Suprapubic skin (tissue), 4 donors: Measurements from ENCODE around the gene APLNR. TPM values are rescaled to one million over a fixed set of nuclear protein-coding genes. Genes with fewer than 3 reads are reported as not detected.

Experiments used
- DNase-seq, 2 donors: peaks; one replicate each; pipeline ENCODE4 v3.0.0-alpha.2; 2019; ENCODE audit warnings: low spot score in 2 of 2
- H3K27ac ChIP-seq: fragments of 200-600 bp; sonication (generic); one replicate; pipeline ENCODE4 v1.5.1; 2019
- H3K27me3 ChIP-seq: fragments of 200-600 bp; sonication (generic); one replicate; pipeline ENCODE4 v1.5.1; 2019
- H3K36me3 ChIP-seq: fragments of 200-600 bp; sonication (generic); one replicate; pipeline ENCODE4 v1.5.1; 2019
- H3K4me1 ChIP-seq: fragments of 200-600 bp; sonication (generic); one replicate; pipeline ENCODE4 v1.5.1; 2019
- H3K4me3 ChIP-seq: fragments of 200-600 bp; sonication (generic); one replicate; pipeline ENCODE4 v1.5.1; 2019; ENCODE audit warnings: mild to moderate bottlenecking
- H3K9me3 ChIP-seq: fragments of 200-600 bp; sonication (generic); one replicate; pipeline ENCODE4 v1.5.1; 2019
- EP300 ChIP-seq: sonication (generic); formaldehyde crosslinking; IDR thresholded peaks from one replicate; pipeline ENCODE4 v1.6.1; 2017; ENCODE audit warnings: antibody characterized with exemption
- POLR2A ChIP-seq, 2 donors: fragments of 450-650 bp; IDR thresholded peaks; one replicate each; pipeline ENCODE4 v1.6.1; 2017; ENCODE audit warnings: antibody characterized with exemption in 2 of 2, mild to moderate bottlenecking in 2 of 2, moderate library complexity in 2 of 2
- POLR2AphosphoS5 ChIP-seq, 3 donors: sonication (generic); formaldehyde crosslinking; IDR thresholded peaks; one replicate each; pipeline ENCODE4 v1.6.1; 2017; ENCODE audit warnings: antibody characterized with exemption in 3 of 3
- WGBS: methylation state at CpG from one replicate; pipeline ENCODE4 v1.1.5; 2018; 5-methylcytosine and 5-hydroxymethylcytosine counted together
- total RNA-seq, 4 donors: library from RNA; depleted of rRNA; stranded (reverse); fragments of >200 nt; gene quantifications; one replicate each; pipeline ENCODE4 v1.1.0, GENCODE V29; 2016
- TF ChIP-seq, protein P1 (sequence below), 2 donors: fragments of 200-600 bp in 1 of 2; fragments of 450-650 bp in 1 of 2; sonication (generic) in 1 of 2; IDR thresholded peaks; one replicate each; pipeline ENCODE4 v1.5.1; 2016 to 2019; ENCODE audit warnings: antibody characterized with exemption in 2 of 2, mild to moderate bottlenecking in 1 of 2, moderate library complexity in 1 of 2

The APLNR gene
- total RNA-seq, 4 donors from 2014 or later, result 0.42 to 2.2 (median 1.2) TPM

GRCh38 chr11:57231539-57232253 is 5.4 kb downstream of the APLNR start:
- WGBS, result 53% methylated on average over 3 of the region's 3 CpGs
- Histone ChIP-seq H3K36me3 (no peaks in the 10 kb centered on the region), H3K9me3 (no peaks in the 10 kb centered on the region), H3K27ac (no peak overlapping the region), H3K4me3 (no peak overlapping the region), H3K27me3 (peaks cover 33% of the 10 kb centered on the region), H3K4me1 (no peaks in the 10 kb centered on the region)
- TF ChIP-seq, protein P1, sequence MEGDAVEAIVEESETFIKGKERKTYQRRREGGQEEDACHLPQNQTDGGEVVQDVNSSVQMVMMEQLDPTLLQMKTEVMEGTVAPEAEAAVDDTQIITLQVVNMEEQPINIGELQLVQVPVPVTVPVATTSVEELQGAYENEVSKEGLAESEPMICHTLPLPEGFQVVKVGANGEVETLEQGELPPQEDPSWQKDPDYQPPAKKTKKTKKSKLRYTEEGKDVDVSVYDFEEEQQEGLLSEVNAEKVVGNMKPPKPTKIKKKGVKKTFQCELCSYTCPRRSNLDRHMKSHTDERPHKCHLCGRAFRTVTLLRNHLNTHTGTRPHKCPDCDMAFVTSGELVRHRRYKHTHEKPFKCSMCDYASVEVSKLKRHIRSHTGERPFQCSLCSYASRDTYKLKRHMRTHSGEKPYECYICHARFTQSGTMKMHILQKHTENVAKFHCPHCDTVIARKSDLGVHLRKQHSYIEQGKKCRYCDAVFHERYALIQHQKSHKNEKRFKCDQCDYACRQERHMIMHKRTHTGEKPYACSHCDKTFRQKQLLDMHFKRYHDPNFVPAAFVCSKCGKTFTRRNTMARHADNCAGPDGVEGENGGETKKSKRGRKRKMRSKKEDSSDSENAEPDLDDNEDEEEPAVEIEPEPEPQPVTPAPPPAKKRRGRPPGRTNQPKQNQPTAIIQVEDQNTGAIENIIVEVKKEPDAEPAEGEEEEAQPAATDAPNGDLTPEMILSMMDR (IDR thresholded peaks at IDR 0.05), result no peak
- TF ChIP-seq POLR2A (IDR thresholded peaks at IDR 0.05) (no peak), POLR2AphosphoS5 (IDR thresholded peaks at IDR 0.05) (no peak), EP300 (no peak)
- DNase-seq, result no peak

GRCh38 chr11:57230791-57231538 is 6.1 kb downstream of the APLNR start:
- Histone ChIP-seq H3K27me3 (peaks cover 26% of the 10 kb centered on the region), H3K27ac (no peak overlapping the region), H3K9me3 (no peaks in the 10 kb centered on the region), H3K4me1 (no peaks in the 10 kb centered on the region), H3K4me3 (no peak overlapping the region), H3K36me3 (no peaks in the 10 kb centered on the region)
- TF ChIP-seq POLR2A (IDR thresholded peaks at IDR 0.05) (no peak), POLR2AphosphoS5 (IDR thresholded peaks at IDR 0.05) (no peak), EP300 (no peak)
- TF ChIP-seq, protein P1 (IDR thresholded peaks at IDR 0.05), result no peak
- WGBS, result 60% methylated on average over 18 of the region's 18 CpGs
- no peak for DNase-seq

GRCh38 chr11:57230316-57230715 is 6.7 kb downstream of the APLNR start:
- 58% methylated on average over 5 of the region's 5 CpGs for WGBS
- Histone ChIP-seq H3K27me3 (peaks cover 20% of the 10 kb centered on the region), H3K9me3 (no peaks in the 10 kb centered on the region), H3K36me3 (no peaks in the 10 kb centered on the region), H3K4me3 (no peak overlapping the region), H3K4me1 (no peaks in the 10 kb centered on the region), H3K27ac (no peak overlapping the region)
- no peak for DNase-seq
- TF ChIP-seq, protein P1 (IDR thresholded peaks at IDR 0.05), result no peak
- no peak for TF ChIP-seq POLR2A (IDR thresholded peaks at IDR 0.05)
- no peak for TF ChIP-seq POLR2AphosphoS5 (IDR thresholded peaks at IDR 0.05)
- TF ChIP-seq EP300, result no peak

DNA sequence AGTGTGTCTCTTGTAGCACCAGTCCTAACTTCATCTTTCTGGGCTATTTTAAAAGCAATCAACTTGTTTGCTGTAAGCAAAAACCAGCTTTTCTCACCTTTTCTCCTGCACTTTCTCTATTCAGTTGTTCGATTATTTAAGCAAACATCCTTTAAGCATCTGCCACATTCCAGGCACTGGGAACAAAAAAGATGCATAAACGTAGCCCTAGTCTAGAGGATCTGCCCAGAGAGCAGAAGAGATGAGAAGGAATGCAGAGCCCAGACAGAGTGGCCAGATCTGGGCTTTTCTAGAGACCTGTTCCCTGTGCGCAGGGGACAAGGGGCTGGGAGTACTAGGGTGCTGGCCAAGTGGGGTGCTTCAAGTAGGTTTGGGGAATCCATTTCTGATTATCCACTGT is 8.4 kb downstream of the APLNR start:
- no peak overlapping the region for H3K4me3 ChIP-seq
- H3K36me3 ChIP-seq, result no peaks in the 10 kb centered on the region
- TF ChIP-seq, protein P1 (IDR thresholded peaks at IDR 0.05), result no peak
- TF ChIP-seq POLR2AphosphoS5 (IDR thresholded peaks at IDR 0.05), result no peak
- H3K9me3 ChIP-seq, result no peaks in the 10 kb centered on the region
- WGBS, result 83% methylated on average over 3 of the region's 3 CpGs
- no peak for DNase-seq
- peaks cover 5% of the 10 kb centered on the region for H3K27me3 ChIP-seq
- H3K4me1 ChIP-seq, result no peaks in the 10 kb centered on the region
- H3K27ac ChIP-seq, result no peak overlapping the region

DNA sequence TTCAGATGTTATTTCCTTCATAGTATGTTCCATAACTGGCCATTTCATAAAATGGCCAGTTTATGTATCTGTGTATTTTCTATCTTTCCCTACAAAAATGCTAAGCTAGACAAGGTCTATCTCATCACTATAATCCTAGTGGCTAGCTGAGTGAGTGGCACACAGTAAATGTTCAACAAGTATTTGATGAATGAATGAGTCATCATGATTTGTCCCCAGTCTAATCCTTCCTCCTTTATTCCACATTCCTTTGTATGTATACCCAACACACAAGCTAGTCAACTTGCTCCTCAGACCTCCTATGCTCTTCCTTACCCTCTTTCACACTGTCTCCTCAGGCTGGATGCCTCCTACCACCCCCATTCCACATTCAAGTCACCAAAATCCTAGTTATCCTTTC is 12.5 kb downstream of the APLNR start:
- Histone ChIP-seq H3K27me3 (no peaks in the 10 kb centered on the region), H3K4me3 (no peak overlapping the region), H3K4me1 (no peaks in the 10 kb centered on the region), H3K9me3 (no peaks in the 10 kb centered on the region), H3K36me3 (no peaks in the 10 kb centered on the region), H3K27ac (no peak overlapping the region)
- DNase-seq, result no peak
- no peak for TF ChIP-seq POLR2A (IDR thresholded peaks at IDR 0.05)
- TF ChIP-seq, protein P1 (IDR thresholded peaks at IDR 0.05), result no peak
- TF ChIP-seq EP300, result no peak
- TF ChIP-seq POLR2AphosphoS5 (IDR thresholded peaks at IDR 0.05), result no peak
